ENCODE data around the gene OLIG3. TPM values are rescaled to one million over a fixed set of nuclear protein-coding genes. Genes with fewer than 3 reads are reported as not detected.

The OLIG3 gene
- total and polyA plus RNA-seq, 4 donors = not detected

DNA sequence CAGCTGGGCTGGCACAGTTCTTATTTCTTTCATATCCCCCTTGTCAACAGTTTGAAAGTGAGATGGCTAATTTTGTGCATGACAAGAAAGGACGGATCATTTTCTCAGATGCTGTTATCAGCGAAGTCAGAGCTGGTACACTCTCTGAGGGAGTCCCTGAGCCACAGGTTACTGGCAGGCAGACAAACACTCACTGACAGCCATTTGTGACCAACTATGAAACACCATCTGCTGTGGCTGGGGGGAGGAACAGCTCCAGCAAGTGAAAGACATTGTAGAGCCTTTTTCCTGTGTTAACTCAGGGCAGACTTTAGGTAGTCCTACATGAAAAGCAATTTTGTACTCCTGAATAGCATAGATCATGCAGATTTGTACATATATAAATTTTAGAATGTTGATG lies 22.2 kb downstream of the OLIG3 start:
- no peaks in the 10 kb centered on the region for H3K4me1 ChIP-seq (ENCODE audit: control insufficient read depth in 4 of 4, insufficient read depth in 4 of 4, low read length in 3 of 4)
- H3K9me3 ChIP-seq (ENCODE audit: control insufficient read depth in 4 of 4, low read length in 3 of 4) = no peaks in the 10 kb centered on the region
- H3K4me3 ChIP-seq (ENCODE audit: low read depth in 1 of 3, low read length in 3 of 3) = no peak overlapping the region
- no peak overlapping the region for H3K27ac ChIP-seq (ENCODE audit: low read depth in 1 of 2, low read length in 2 of 2)
- no peak overlapping the region for H3K9ac ChIP-seq (ENCODE audit: low read depth in 1 of 2, low read length in 2 of 2)
- peaks cover 0 to 2% (median 0%) of the 10 kb centered on the region in 4 donors for H3K27me3 ChIP-seq (ENCODE audit: control insufficient read depth in 4 of 4, insufficient read depth in 4 of 4, low read length in 3 of 4)
- 82% methylated on average over 2 of the region's 2 CpGs for WGBS
- TF ChIP-seq EGR1 (IDR thresholded peaks at IDR 0.05; ENCODE audit: low read depth in 2 of 2) (no peak), FOXA2 (IDR thresholded peaks at IDR 0.05) (no peak), RAD21 (IDR thresholded peaks at IDR 0.05) (no peak), JUND (IDR thresholded peaks at IDR 0.05) (no peak), FOXA1 (IDR thresholded peaks at IDR 0.05) (no peak), RXRA (IDR thresholded peaks at IDR 0.05) (no peak), TAF1 (conservative IDR thresholded peaks at IDR 0.05) (no peak), SP1 (IDR thresholded peaks at IDR 0.05) (no peak), NR2F2 (IDR thresholded peaks at IDR 0.05) (no peak)
- TF ChIP-seq, protein P1, sequence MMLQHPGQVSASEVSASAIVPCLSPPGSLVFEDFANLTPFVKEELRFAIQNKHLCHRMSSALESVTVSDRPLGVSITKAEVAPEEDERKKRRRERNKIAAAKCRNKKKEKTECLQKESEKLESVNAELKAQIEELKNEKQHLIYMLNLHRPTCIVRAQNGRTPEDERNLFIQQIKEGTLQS (IDR thresholded peaks at IDR 0.05) = no peak
- TF ChIP-seq, protein P2, sequence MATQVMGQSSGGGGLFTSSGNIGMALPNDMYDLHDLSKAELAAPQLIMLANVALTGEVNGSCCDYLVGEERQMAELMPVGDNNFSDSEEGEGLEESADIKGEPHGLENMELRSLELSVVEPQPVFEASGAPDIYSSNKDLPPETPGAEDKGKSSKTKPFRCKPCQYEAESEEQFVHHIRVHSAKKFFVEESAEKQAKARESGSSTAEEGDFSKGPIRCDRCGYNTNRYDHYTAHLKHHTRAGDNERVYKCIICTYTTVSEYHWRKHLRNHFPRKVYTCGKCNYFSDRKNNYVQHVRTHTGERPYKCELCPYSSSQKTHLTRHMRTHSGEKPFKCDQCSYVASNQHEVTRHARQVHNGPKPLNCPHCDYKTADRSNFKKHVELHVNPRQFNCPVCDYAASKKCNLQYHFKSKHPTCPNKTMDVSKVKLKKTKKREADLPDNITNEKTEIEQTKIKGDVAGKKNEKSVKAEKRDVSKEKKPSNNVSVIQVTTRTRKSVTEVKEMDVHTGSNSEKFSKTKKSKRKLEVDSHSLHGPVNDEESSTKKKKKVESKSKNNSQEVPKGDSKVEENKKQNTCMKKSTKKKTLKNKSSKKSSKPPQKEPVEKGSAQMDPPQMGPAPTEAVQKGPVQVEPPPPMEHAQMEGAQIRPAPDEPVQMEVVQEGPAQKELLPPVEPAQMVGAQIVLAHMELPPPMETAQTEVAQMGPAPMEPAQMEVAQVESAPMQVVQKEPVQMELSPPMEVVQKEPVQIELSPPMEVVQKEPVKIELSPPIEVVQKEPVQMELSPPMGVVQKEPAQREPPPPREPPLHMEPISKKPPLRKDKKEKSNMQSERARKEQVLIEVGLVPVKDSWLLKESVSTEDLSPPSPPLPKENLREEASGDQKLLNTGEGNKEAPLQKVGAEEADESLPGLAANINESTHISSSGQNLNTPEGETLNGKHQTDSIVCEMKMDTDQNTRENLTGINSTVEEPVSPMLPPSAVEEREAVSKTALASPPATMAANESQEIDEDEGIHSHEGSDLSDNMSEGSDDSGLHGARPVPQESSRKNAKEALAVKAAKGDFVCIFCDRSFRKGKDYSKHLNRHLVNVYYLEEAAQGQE (IDR thresholded peaks at IDR 0.05) = no peak
- TF ChIP-seq, protein P3, sequence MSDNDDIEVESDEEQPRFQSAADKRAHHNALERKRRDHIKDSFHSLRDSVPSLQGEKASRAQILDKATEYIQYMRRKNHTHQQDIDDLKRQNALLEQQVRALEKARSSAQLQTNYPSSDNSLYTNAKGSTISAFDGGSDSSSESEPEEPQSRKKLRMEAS (IDR thresholded peaks at IDR 0.05) = no peak
- TF ChIP-seq, protein P4, sequence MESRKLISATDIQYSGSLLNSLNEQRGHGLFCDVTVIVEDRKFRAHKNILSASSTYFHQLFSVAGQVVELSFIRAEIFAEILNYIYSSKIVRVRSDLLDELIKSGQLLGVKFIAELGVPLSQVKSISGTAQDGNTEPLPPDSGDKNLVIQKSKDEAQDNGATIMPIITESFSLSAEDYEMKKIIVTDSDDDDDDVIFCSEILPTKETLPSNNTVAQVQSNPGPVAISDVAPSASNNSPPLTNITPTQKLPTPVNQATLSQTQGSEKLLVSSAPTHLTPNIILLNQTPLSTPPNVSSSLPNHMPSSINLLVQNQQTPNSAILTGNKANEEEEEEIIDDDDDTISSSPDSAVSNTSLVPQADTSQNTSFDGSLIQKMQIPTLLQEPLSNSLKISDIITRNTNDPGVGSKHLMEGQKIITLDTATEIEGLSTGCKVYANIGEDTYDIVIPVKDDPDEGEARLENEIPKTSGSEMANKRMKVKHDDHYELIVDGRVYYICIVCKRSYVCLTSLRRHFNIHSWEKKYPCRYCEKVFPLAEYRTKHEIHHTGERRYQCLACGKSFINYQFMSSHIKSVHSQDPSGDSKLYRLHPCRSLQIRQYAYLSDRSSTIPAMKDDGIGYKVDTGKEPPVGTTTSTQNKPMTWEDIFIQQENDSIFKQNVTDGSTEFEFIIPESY (IDR thresholded peaks at IDR 0.05) = no peak
- no peaks in the 10 kb centered on the region for H3K36me3 ChIP-seq (ENCODE audit: control insufficient read depth in 4 of 4, insufficient read depth in 3 of 4, low read depth in 1 of 4, low read length in 3 of 4)
- no peak for DNase-seq (ENCODE audit: low spot score)

DNA sequence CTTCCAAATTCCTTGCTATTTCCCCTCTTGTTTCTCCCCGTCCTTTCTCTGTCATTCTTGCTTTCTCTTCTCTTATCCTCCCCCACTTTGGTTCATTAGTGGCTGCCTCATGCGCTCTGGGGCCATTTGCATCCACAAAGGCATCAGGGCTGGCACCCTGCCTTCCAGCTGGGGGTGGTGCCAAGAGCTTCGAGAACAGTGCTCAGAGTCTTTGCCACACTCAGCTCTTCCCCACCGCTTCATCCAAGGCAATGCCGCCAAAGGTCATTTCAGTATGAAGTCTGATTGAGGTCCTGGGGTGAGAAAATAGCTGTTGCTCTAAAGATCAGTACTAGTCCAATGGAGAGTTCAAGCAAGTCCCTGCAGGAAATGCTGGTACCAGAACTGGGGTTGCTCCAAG lies 22.7 kb downstream of the OLIG3 start:
- DNase-seq (ENCODE audit: low spot score) = no peak
- no peaks in the 10 kb centered on the region for H3K9me3 ChIP-seq (ENCODE audit: control insufficient read depth in 4 of 4, low read length in 3 of 4)
- 76% methylated on average over 5 of the region's 5 CpGs for WGBS
- no peak overlapping the region for H3K27ac ChIP-seq (ENCODE audit: low read depth in 1 of 2, low read length in 2 of 2)
- H3K36me3 ChIP-seq (ENCODE audit: control insufficient read depth in 4 of 4, insufficient read depth in 3 of 4, low read depth in 1 of 4, low read length in 3 of 4) = no peaks in the 10 kb centered on the region
- H3K4me1 ChIP-seq (ENCODE audit: control insufficient read depth in 4 of 4, insufficient read depth in 4 of 4, low read length in 3 of 4) = no peaks in the 10 kb centered on the region
- H3K27me3 ChIP-seq (ENCODE audit: control insufficient read depth in 4 of 4, insufficient read depth in 4 of 4, low read length in 3 of 4) = peaks cover 0 to under 1% (median 0%) of the 10 kb centered on the region in 4 donors
- no peak overlapping the region for H3K9ac ChIP-seq (ENCODE audit: low read depth in 1 of 2, low read length in 2 of 2)
- TF ChIP-seq, protein P1 (IDR thresholded peaks at IDR 0.05) = no peak
- TF ChIP-seq HNF4A (conservative IDR thresholded peaks at IDR 0.05) = no peak
- TF ChIP-seq, protein P3 (IDR thresholded peaks at IDR 0.05) = no peak
- no peak for TF ChIP-seq FOXA1 (IDR thresholded peaks at IDR 0.05)
- H3K4me3 ChIP-seq (ENCODE audit: low read depth in 1 of 3, low read length in 3 of 3) = no peak overlapping the region
